ENCODE measurements around the gene PTGDR. TPM values are rescaled to one million over a fixed set of nuclear protein-coding genes. Genes with fewer than 3 reads are reported as not detected.

The PTGDR gene
- total RNA-seq, 4 donors from 2014 or later, result 12.3 to 30.1 (median 28.3) TPM

DNA sequence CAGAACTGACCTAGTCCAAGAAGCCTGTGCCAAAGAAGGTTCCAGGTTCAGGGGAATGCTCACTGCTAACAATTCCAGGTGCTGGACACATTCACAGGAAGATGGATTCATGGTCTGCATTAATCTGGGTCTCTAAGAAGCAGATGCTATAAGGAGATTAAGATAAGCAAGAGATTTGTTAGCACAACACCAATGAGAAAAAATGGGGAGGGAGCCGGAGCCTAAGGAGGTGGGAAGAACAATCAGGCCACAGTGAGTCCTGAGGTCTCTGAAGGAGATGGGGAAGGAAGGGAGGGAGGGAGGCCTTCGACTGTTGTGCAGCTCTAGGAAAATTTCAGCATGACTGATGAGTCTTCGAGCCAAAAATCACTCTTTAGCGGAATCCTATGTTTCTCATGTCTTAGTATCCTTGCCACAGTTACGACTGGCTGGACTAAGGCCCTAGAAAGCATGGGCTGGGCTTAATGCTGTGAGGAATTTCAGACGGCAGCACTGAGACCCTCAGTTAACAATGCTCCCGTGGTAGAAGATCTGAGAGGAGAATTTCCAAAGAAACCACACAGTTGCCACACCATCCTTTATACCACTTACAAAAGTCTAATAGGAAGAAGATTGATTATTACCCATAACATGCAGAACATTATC, 31.5 kb upstream of the PTGDR start:
- no peak overlapping the region for H3K4me3 ChIP-seq
- TF ChIP-seq POLR2A (IDR thresholded peaks at IDR 0.05), result no peak
- no peak for TF ChIP-seq POLR2AphosphoS5 (IDR thresholded peaks at IDR 0.05)
- TF ChIP-seq EP300 (IDR thresholded peaks at IDR 0.05; ENCODE audit: low read depth), result no peak
- TF ChIP-seq, protein P1, sequence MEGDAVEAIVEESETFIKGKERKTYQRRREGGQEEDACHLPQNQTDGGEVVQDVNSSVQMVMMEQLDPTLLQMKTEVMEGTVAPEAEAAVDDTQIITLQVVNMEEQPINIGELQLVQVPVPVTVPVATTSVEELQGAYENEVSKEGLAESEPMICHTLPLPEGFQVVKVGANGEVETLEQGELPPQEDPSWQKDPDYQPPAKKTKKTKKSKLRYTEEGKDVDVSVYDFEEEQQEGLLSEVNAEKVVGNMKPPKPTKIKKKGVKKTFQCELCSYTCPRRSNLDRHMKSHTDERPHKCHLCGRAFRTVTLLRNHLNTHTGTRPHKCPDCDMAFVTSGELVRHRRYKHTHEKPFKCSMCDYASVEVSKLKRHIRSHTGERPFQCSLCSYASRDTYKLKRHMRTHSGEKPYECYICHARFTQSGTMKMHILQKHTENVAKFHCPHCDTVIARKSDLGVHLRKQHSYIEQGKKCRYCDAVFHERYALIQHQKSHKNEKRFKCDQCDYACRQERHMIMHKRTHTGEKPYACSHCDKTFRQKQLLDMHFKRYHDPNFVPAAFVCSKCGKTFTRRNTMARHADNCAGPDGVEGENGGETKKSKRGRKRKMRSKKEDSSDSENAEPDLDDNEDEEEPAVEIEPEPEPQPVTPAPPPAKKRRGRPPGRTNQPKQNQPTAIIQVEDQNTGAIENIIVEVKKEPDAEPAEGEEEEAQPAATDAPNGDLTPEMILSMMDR (IDR thresholded peaks at IDR 0.05), result no peak
- WGBS, 2 donors (ENCODE audit: low coverage in 1 of 2), result 75% methylated on average over 7 of the region's 7 CpGs; no CpG with 5 or more reads in 1 of the 2 donors
- peaks cover 0 to 23% (median 7%) of the 10 kb centered on the region in 4 donors for H3K4me1 ChIP-seq
- H3K9me3 ChIP-seq, result no peaks in the 10 kb centered on the region
- DNase-seq, result no peak
- no peaks in the 10 kb centered on the region for H3K36me3 ChIP-seq
- intact Hi-C loops (cut with DNase I; ENCODE audit: low total_unique reads), result no loop called here
- in situ Hi-C loops (cut with MboI; ENCODE audit: low pct_ligation_motif_present in 1 of 4, low pct_unique_long_range_greater_than_20kb in 1 of 4, low sequenced_read_pairs in 3 of 4), result no loop called here
- H3K27ac ChIP-seq, result no peak overlapping the region
- no peaks in the 10 kb centered on the region for H3K27me3 ChIP-seq

DNA sequence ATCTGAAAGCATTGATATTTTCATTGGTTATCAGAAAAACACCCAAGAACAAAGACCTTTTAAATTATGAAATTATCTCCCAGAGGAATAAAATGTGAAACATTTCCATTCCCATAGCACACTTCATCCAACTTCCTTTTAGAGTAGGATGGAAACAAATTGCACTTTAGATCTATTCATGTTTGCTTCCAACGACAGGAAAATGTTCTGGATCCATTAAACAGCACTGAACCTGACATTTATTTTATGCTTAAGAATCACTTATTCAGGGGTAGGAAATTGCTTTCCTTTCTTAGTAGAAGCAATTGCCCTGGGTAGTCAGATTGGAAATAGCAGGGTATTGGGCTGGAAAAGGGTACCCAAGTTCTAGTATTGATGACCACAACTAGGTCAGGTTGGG, 28.8 kb upstream of the PTGDR start:
- no peaks in the 10 kb centered on the region for H3K9me3 ChIP-seq
- in situ Hi-C loops (cut with MboI; ENCODE audit: low pct_ligation_motif_present in 1 of 4, low pct_unique_long_range_greater_than_20kb in 1 of 4, low sequenced_read_pairs in 3 of 4), result no loop called here
- no peak for DNase-seq
- intact Hi-C loops (cut with DNase I; ENCODE audit: low total_unique reads), result no loop called here
- H3K36me3 ChIP-seq, result no peaks in the 10 kb centered on the region
- TF ChIP-seq POLR2AphosphoS5 (IDR thresholded peaks at IDR 0.05) (no peak), POLR2A (IDR thresholded peaks at IDR 0.05) (no peak), EP300 (IDR thresholded peaks at IDR 0.05; ENCODE audit: low read depth) (no peak)
- TF ChIP-seq, protein P1 (IDR thresholded peaks at IDR 0.05), result no peak
- H3K27me3 ChIP-seq, result no peaks in the 10 kb centered on the region
- no peak overlapping the region for H3K4me3 ChIP-seq
- WGBS, 2 donors (ENCODE audit: low coverage in 1 of 2), result 50 to 62% methylated on average over 1 of the region's 1 CpG
- peaks cover 0 to 13% (median 0%) of the 10 kb centered on the region in 4 donors for H3K4me1 ChIP-seq
- no peak overlapping the region for H3K27ac ChIP-seq

GRCh38 chr14:52240623-52241022, 26.9 kb upstream of the PTGDR start:
- no peak overlapping the region for H3K27ac ChIP-seq
- in situ Hi-C loops (cut with MboI; ENCODE audit: low pct_ligation_motif_present in 1 of 4, low pct_unique_long_range_greater_than_20kb in 1 of 4, low sequenced_read_pairs in 3 of 4), result no loop called here
- WGBS, 2 donors (ENCODE audit: low coverage in 1 of 2), result 58 to 60% methylated on average over 5 of the region's 5 CpGs
- TF ChIP-seq POLR2AphosphoS5 (IDR thresholded peaks at IDR 0.05), result no peak
- no peak for TF ChIP-seq POLR2A (IDR thresholded peaks at IDR 0.05)
- no peak for TF ChIP-seq EP300 (IDR thresholded peaks at IDR 0.05; ENCODE audit: low read depth)
- TF ChIP-seq, protein P1 (IDR thresholded peaks at IDR 0.05), result no peak
- no peaks in the 10 kb centered on the region for H3K9me3 ChIP-seq
- H3K4me1 ChIP-seq, result no peaks in the 10 kb centered on the region
- no peak for DNase-seq
- intact Hi-C loops (cut with DNase I; ENCODE audit: low total_unique reads), result no loop called here
- no peaks in the 10 kb centered on the region for H3K27me3 ChIP-seq
- H3K4me3 ChIP-seq, result no peak overlapping the region
- no peaks in the 10 kb centered on the region for H3K36me3 ChIP-seq

GRCh38 chr14:52241087-52241793, 26.3 kb upstream of the PTGDR start:
- in situ Hi-C loops (cut with MboI; ENCODE audit: low pct_ligation_motif_present in 1 of 4, low pct_unique_long_range_greater_than_20kb in 1 of 4, low sequenced_read_pairs in 3 of 4), result no loop called here

More at GRCh38 chr14:52241087-52241793, 26.3 kb upstream of the PTGDR start:
- H3K27ac ChIP-seq, result no peak overlapping the region
- no peaks in the 10 kb centered on the region for H3K9me3 ChIP-seq
- H3K27me3 ChIP-seq, result no peaks in the 10 kb centered on the region
- intact Hi-C loops (cut with DNase I; ENCODE audit: low total_unique reads), result no loop called here
- H3K36me3 ChIP-seq, result no peaks in the 10 kb centered on the region
- no peak overlapping the region for H3K4me3 ChIP-seq
- no peak for TF ChIP-seq POLR2A (IDR thresholded peaks at IDR 0.05)
- TF ChIP-seq EP300 (IDR thresholded peaks at IDR 0.05; ENCODE audit: low read depth), result no peak
- TF ChIP-seq, protein P1 (IDR thresholded peaks at IDR 0.05), result no peak
- no peak for TF ChIP-seq POLR2AphosphoS5 (IDR thresholded peaks at IDR 0.05)
- WGBS, 2 donors (ENCODE audit: low coverage in 1 of 2), result 43 to 57% methylated on average over 5 of the region's 5 CpGs
- DNase-seq, result no peak
- no peaks in the 10 kb centered on the region for H3K4me1 ChIP-seq

Data from transverse colon (tissue), 4 donors.